H1 (cell line): ENCODE results near the gene FGF13. TPM values are rescaled to one million over a fixed set of nuclear protein-coding genes. Genes with fewer than 3 reads are reported as not detected.

Experiments used
- CTCF ChIA-PET: fragments of 300-600 bp; sonication (Branson Sonifier 250); formaldehyde crosslinking; loops from one replicate; lab custom pipeline; 2021; ENCODE audit not compliant: partially characterized antibody; lab: Charles Lee
- POLR2A ChIA-PET: fragments of 300-600 bp; sonication (Branson Sonifier 250); formaldehyde crosslinking; loops from one replicate; lab custom pipeline; 2021; ENCODE audit warnings: inconsistent platforms; ENCODE audit not compliant: partially characterized antibody; lab: Charles Lee
- DNase-seq, 2 experiments: peaks; one replicate each; pipeline versions ENCODE4 v3.0.0 to v3.0.0-alpha.2; 2010 to 2022; ENCODE audit warnings: low spot score in 2 of 2, low read depth in 1 of 2, mixed read lengths in 1 of 2
- FAIRE-seq: peaks from 2 replicates; lab custom pipeline; 2011; peaks lifted over from hg19 to GRCh38; lab: Jason Lieb, UNC
- H2AFZ ChIP-seq: 2 replicates; pipeline ENCODE4 v1.8.1; 2012; ENCODE audit warnings: low read length, inconsistent platforms
- H2AK5ac ChIP-seq: 2 replicates; pipeline ENCODE4 v1.6.1; 2013; ENCODE audit warnings: low read depth, low read length
- H2BK120ac ChIP-seq: replicated peaks from 2 replicates; pipeline ENCODE3; 2013; ENCODE audit warnings: low read depth, low read length, inconsistent platforms
- H2BK12ac ChIP-seq: 2 replicates; pipeline ENCODE4 v1.6.1; 2013; ENCODE audit warnings: low read depth, low read length
- H2BK15ac ChIP-seq: 2 replicates; pipeline ENCODE4 v1.6.1; 2013; ENCODE audit warnings: low read length
- H2BK20ac ChIP-seq: 2 replicates; pipeline ENCODE4 v1.6.1; 2013; ENCODE audit warnings: low read length
- H2BK5ac ChIP-seq: 2 replicates; pipeline ENCODE4 v1.6.1; 2013; ENCODE audit warnings: low read depth, low read length
- H3K14ac ChIP-seq: 2 replicates; pipeline ENCODE4 v1.6.1; 2013; ENCODE audit warnings: inconsistent platforms; ENCODE audit not compliant: insufficient read length
- H3K18ac ChIP-seq: 2 replicates; pipeline ENCODE4 v1.6.1; 2013; ENCODE audit warnings: low read length; ENCODE audit errors: extremely low read depth
- H3K23ac ChIP-seq: 2 replicates; pipeline ENCODE4 v1.6.1; 2013; ENCODE audit warnings: inconsistent platforms; ENCODE audit not compliant: insufficient read length
- H3K23me2 ChIP-seq: 2 replicates; pipeline ENCODE4 v1.6.1; 2013; ENCODE audit warnings: low read depth, low read length
- H3K27ac ChIP-seq: 2 replicates; pipeline ENCODE4 v1.6.1; 2011; ENCODE audit warnings: low read depth, low read length, inconsistent platforms
- H3K27me3 ChIP-seq, 4 experiments: replicated peaks in 1 of 4; 1 replicate in 1 of 4; 2 replicates in 3 of 4; pipeline versions ENCODE4 v1.6.1 to v1.8.1; 2011 to 2013; ENCODE audit warnings: low read length in 3 of 4, mild to moderate bottlenecking in 3 of 4, inconsistent platforms in 2 of 4, mixed read lengths in 2 of 4, moderate library complexity in 1 of 4; ENCODE audit not compliant: control insufficient read depth in 3 of 4, insufficient read depth in 3 of 4; ENCODE audit errors: extremely low read depth in 1 of 4
- H3K36me3 ChIP-seq, 4 experiments: 2 replicates each; pipeline versions ENCODE4 v1.6.1 to v1.8.1; 2011 to 2013; ENCODE audit warnings: mild to moderate bottlenecking in 4 of 4, low read length in 3 of 4, moderate library complexity in 2 of 4, control low read depth in 1 of 4, inconsistent platforms in 1 of 4; ENCODE audit not compliant: insufficient read depth in 4 of 4, control insufficient read depth in 2 of 4
- H3K4ac ChIP-seq: replicated peaks from 2 replicates; pipeline ENCODE3; 2013; ENCODE audit warnings: low read length, low read depth, mixed read lengths, inconsistent platforms; ENCODE audit not compliant: insufficient read length
- H3K4me1 ChIP-seq, 4 experiments: replicated peaks in 1 of 4; 1 replicate in 1 of 4; 2 replicates in 3 of 4; pipeline versions ENCODE4 v1.6.1 to v1.8.1; 2011 to 2013; ENCODE audit warnings: low read length in 3 of 4, inconsistent platforms in 2 of 4, mixed read lengths in 1 of 4; ENCODE audit not compliant: insufficient read depth in 4 of 4, control insufficient read depth in 3 of 4
- H3K4me2 ChIP-seq, 2 experiments: 2 replicates each; pipeline versions ENCODE4 v1.6.1 to v1.8.1; 2011 to 2013; ENCODE audit warnings: low read depth in 2 of 2, low read length in 2 of 2, control low read depth in 1 of 2, inconsistent platforms in 1 of 2, mild to moderate bottlenecking in 1 of 2; ENCODE audit not compliant: insufficient read depth in 1 of 2
- H3K4me3 ChIP-seq, 4 experiments: fragments of 200-600, 300-600 bp in 1 of 4; sonication (generic), shearing (Covaris generic), sonication (Bioruptor Twin) in 1 of 4; 2 replicates each; pipeline versions ENCODE4 v1.5.1 to v1.8.1; 2011 to 2016; ENCODE audit warnings: low read length in 4 of 4, low read depth in 3 of 4, control low read depth in 2 of 4, inconsistent platforms in 2 of 4, mild to moderate bottlenecking in 2 of 4, mixed read lengths in 1 of 4, moderate library complexity in 1 of 4; ENCODE audit not compliant: insufficient read depth in 2 of 4; ENCODE audit errors: extremely low read depth in 1 of 4
- H3K56ac ChIP-seq: replicated peaks from 2 replicates; pipeline ENCODE3; 2013; ENCODE audit warnings: low read depth, mild to moderate bottlenecking, mixed read lengths, low read length, inconsistent platforms; ENCODE audit not compliant: insufficient read length
- H3K79me1 ChIP-seq: 2 replicates; pipeline ENCODE4 v1.6.1; 2013; ENCODE audit warnings: low read depth, low read length, control low read depth
- H3K79me2 ChIP-seq, 2 experiments: 2 replicates each; pipeline versions ENCODE4 v1.6.1 to v1.8.1; 2012 to 2013; ENCODE audit warnings: low read length in 2 of 2, mild to moderate bottlenecking in 2 of 2, inconsistent platforms in 1 of 2; ENCODE audit not compliant: insufficient read depth in 2 of 2, control insufficient read depth in 1 of 2
- H3K9ac ChIP-seq, 4 experiments: replicated peaks in 1 of 4; 1 replicate in 1 of 4; 2 replicates in 3 of 4; pipeline versions ENCODE4 v1.6.1 to v1.8.1; 2011 to 2013; ENCODE audit warnings: low read depth in 3 of 4, low read length in 3 of 4, control low read depth in 2 of 4, mild to moderate bottlenecking in 2 of 4, moderate library complexity in 2 of 4, inconsistent platforms in 1 of 4; ENCODE audit errors: extremely low read depth in 1 of 4
- H3K9me3 ChIP-seq, 2 experiments: 2 replicates each; pipeline versions ENCODE4 v1.6.1 to v1.8.1; 2012 to 2013; ENCODE audit warnings: mild to moderate bottlenecking in 2 of 2, moderate library complexity in 2 of 2, control low read depth in 1 of 2, inconsistent platforms in 1 of 2, low read depth in 1 of 2, low read length in 1 of 2, mixed read lengths in 1 of 2; ENCODE audit not compliant: insufficient read depth in 2 of 2
- H4K20me1 ChIP-seq, 2 experiments: replicated peaks in 1 of 2; 2 replicates each; pipeline versions ENCODE3 to v1.8.1; 2011 to 2013; ENCODE audit warnings: inconsistent platforms in 2 of 2, low read length in 2 of 2, mild to moderate bottlenecking in 1 of 2; ENCODE audit not compliant: insufficient read depth in 2 of 2, control insufficient read depth in 1 of 2
- H4K5ac ChIP-seq: 2 replicates; pipeline ENCODE4 v1.6.1; 2013; ENCODE audit warnings: low read length, low read depth, mixed read lengths, inconsistent platforms; ENCODE audit not compliant: insufficient read length
- H4K8ac ChIP-seq: 2 replicates; pipeline ENCODE4 v1.8.0; 2013; ENCODE audit warnings: mild to moderate bottlenecking, moderate library complexity, low read length, inconsistent platforms; ENCODE audit not compliant: insufficient read depth; ENCODE audit errors: extremely low read depth
- H4K91ac ChIP-seq: replicated peaks from 2 replicates; pipeline ENCODE3; 2013; ENCODE audit warnings: low read length, mixed read lengths, inconsistent platforms; ENCODE audit not compliant: insufficient read length
- CBX5 ChIP-seq: fragments of 300-800, 300-1000 bp; sonication (generic); IDR thresholded peaks from 2 replicates; pipeline ENCODE4 v1.7.1; 2016; ENCODE audit warnings: antibody characterized with exemption, low read length, low read depth
- CEBPB ChIP-seq: IDR thresholded peaks from 2 replicates; pipeline ENCODE4 v1.6.1; 2012; ENCODE audit warnings: low read depth, low read length
- HDAC6 ChIP-seq: IDR thresholded peaks from one replicate; pipeline ENCODE4 v1.7.1; 2012; ENCODE audit warnings: low read depth, mild to moderate bottlenecking, inconsistent platforms, low read length, moderate library complexity
- KDM5A ChIP-seq: fragments of 200-600 bp; IDR thresholded peaks from 2 replicates; pipeline ENCODE4 v1.7.1; 2012; ENCODE audit warnings: mild to moderate bottlenecking, low read length, inconsistent platforms, mixed read lengths
- MAFK ChIP-seq: IDR thresholded peaks from 2 replicates; pipeline ENCODE4 v1.6.1; 2012; ENCODE audit warnings: low read depth, mild to moderate bottlenecking, improper control_type of control experiment, low read length
- POLR2A ChIP-seq, 2 experiments: IDR thresholded peaks; 1 replicate in 1 of 2; 2 replicates in 1 of 2; pipeline ENCODE4 v1.6.1; 2011; ENCODE audit warnings: low read depth in 2 of 2, low read length in 2 of 2, mild to moderate bottlenecking in 2 of 2; ENCODE audit errors: control extremely low read depth in 1 of 2
- POLR2AphosphoS5 ChIP-seq: IDR thresholded peaks from 2 replicates; pipeline ENCODE4 v1.6.1; 2011; ENCODE audit warnings: low read depth, low read length
- RAD21 ChIP-seq, 2 experiments: IDR thresholded peaks in 1 of 2; conservative IDR thresholded peaks in 1 of 2; 2 replicates each; pipeline ENCODE4 v1.6.1; 2011; ENCODE audit warnings: low read depth in 2 of 2, low read length in 2 of 2, improper control_type of control experiment in 1 of 2, inconsistent platforms in 1 of 2, mild to moderate bottlenecking in 1 of 2, moderate library complexity in 1 of 2
- RBBP5 ChIP-seq: IDR thresholded peaks from 2 replicates; pipeline ENCODE4 v1.7.1; 2012; ENCODE audit warnings: low read depth, mild to moderate bottlenecking, inconsistent platforms, low read length, moderate library complexity, borderline replicate concordance
- RFX5 ChIP-seq: IDR thresholded peaks from 2 replicates; pipeline ENCODE4 v1.6.1; 2011; ENCODE audit warnings: low read depth, low read length, improper control_type of control experiment, borderline replicate concordance
- SIX5 ChIP-seq: IDR thresholded peaks from 2 replicates; pipeline ENCODE4 v1.6.1; 2011; ENCODE audit warnings: mild to moderate bottlenecking, low read depth, low read length
- SP1 ChIP-seq: IDR thresholded peaks from 2 replicates; pipeline ENCODE4 v1.6.1; 2011; ENCODE audit warnings: low read depth, low read length
- TAF1 ChIP-seq: IDR thresholded peaks from 2 replicates; pipeline ENCODE4 v1.6.1; 2011; ENCODE audit warnings: mild to moderate bottlenecking, low read depth, low read length
- ZNF274 ChIP-seq: IDR thresholded peaks from 2 replicates; pipeline ENCODE4 v1.7.0; 2012; ENCODE audit warnings: low read length, borderline replicate concordance; ENCODE audit errors: extremely low read depth
- WGBS, 2 experiments: shearing (Covaris generic) in 1 of 2; methylation state at CpG; one replicate each; pipeline versions ENCODE4 v1.1.6 to v1.1.7; 2013 to 2015; ENCODE audit warnings: low lambda C conversion rate in 2 of 2, mixed read lengths in 2 of 2, inconsistent platforms in 1 of 2, low coverage in 1 of 2, missing lambda C conversion rate in 1 of 2; ENCODE audit not compliant: insufficient replicate concordance in 2 of 2, insufficient coverage in 1 of 2, insufficient read length in 1 of 2; ENCODE audit errors: extremely low coverage in 1 of 2, missing lambda C conversion rate in 1 of 2; 5-methylcytosine and 5-hydroxymethylcytosine counted together
- polyA plus RNA-seq, 7 experiments: library from polyadenylated mRNA; depleted of rRNA in 3 of 7; stranded (reverse) in 5 of 7; unstranded in 2 of 7; fragments of >200 nt in 5 of 7; fragments of 200-250 nt in 2 of 7; gene quantifications; 1 replicate in 5 of 7; 2 replicates in 1 of 7; 4 replicates in 1 of 7; pipeline versions ENCODE4 v1.2.1 to v1.2.3, GENCODE V29; 2011 to 2013; ENCODE audit warnings: missing spikeins in 2 of 7, mixed read lengths in 2 of 7
- total RNA-seq: library from RNA; stranded (reverse); fragmentation: NEBNext Ultra II Directional; extraction: Animal tissue kit (Norgen Biotek cat#: 25700); gene quantifications from 2 replicates; pipeline ENCODE4 v1.2.1, GENCODE V29; 2021

Gene FGF13
- total and polyA plus RNA-seq, 2 of the 8 experiments (the other 6 are each of a cell fraction or from before 2014, with no cell fraction given) = 10.1 to 36.1 TPM

- TF ChIP-seq ZNF274 (no peak), HDAC6 (no peak), RAD21 (IDR thresholded peaks at IDR 0.05 in 1 of 2, conservative IDR thresholded peaks at IDR 0.05 in 1 of 2; ENCODE audit: low read depth in 2 of 2, low read length in 2 of 2) (no peak), POLR2AphosphoS5 (no peak), POLR2A (IDR thresholded peaks at IDR 0.05; ENCODE audit: control extremely low read depth in 1 of 2, low read depth in 2 of 2, low read length in 2 of 2) (no peak), RFX5 (no peak), TAF1 (no peak), CBX5 (no peak), MAFK (no peak), KDM5A (no peak), RBBP5 (no peak), SP1 (no peak), CEBPB (no peak), SIX5 (no peak)
- Histone ChIP-seq H3K18ac (no peak overlapping the region), H2BK15ac (no peak overlapping the region), H3K23me2 (no peaks in the 10 kb centered on the region), H3K4me1 (no peaks in the 10 kb centered on the region; a peak in 3 of 7 replicates), H2BK120ac (no peak overlapping the region), H4K20me1 (peaks cover 0 to 2% of the 10 kb centered on the region in 2 experiments), H3K27me3 (no peaks in the 10 kb centered on the region), H3K36me3 (peaks cover 0 to 14% (median 0%) of the 10 kb centered on the region in 4 experiments; a peak in 1 of 8 replicates), H3K23ac (no peak overlapping the region), H3K79me2 (peaks cover 0 to 28% of the 10 kb centered on the region in 2 experiments; a peak in 2 of 4 replicates), H4K91ac (no peak overlapping the region), H2BK20ac (no peak overlapping the region), H3K56ac (no peak overlapping the region), H2BK5ac (no peak overlapping the region), H3K4me3 (no peak overlapping the region), H4K8ac (no peak overlapping the region), H3K79me1 (no peaks in the 10 kb centered on the region), H4K5ac (no peak overlapping the region), H3K4ac (no peak overlapping the region), H3K14ac (no peak overlapping the region), H2AFZ (no peak overlapping the region), H3K9me3 (no peaks in the 10 kb centered on the region), H3K9ac (no peak overlapping the region), H3K4me2 (no peak overlapping the region), H2BK12ac (no peak overlapping the region), H2AK5ac (no peak overlapping the region), H3K27ac (no peak overlapping the region)
- no peak for FAIRE-seq
- WGBS, 2 experiments = 91% methylated on average over 2 of the region's 2 CpGs; no CpG with 5 or more reads in 1 of the 2 experiments
- POLR2A ChIA-PET = no interaction called here
- DNase-seq = no peak
- CTCF ChIA-PET = no interaction called here
Observed at GRCh38 chrX:138708268-138708667, 3.2 kb downstream of the FGF13 start.
